HCT116 (cell line): ENCODE data around the gene RBFOX2. TPM values are rescaled to one million over a fixed set of nuclear protein-coding genes. Genes with fewer than 3 reads are reported as not detected.

Experiments
- ATAC-seq: fragments of 200-7000 bp; cut with Tn5 transposase; 2 replicates; pipeline ENCODE4 v1.9.1; 2020; ENCODE audit warnings: mild to moderate bottlenecking, moderate library complexity
- BruUV-seq: library from RNA; stranded (reverse); fragments of 400-500 nt; replicated peaks from 2 replicates; lab custom pipeline; 2021; lab: Mats Ljungman, UMichigan
- CTCF ChIA-PET: fragments of 300-600 bp; sonication (Branson Sonifier 250); formaldehyde crosslinking; loops from one replicate; lab custom pipeline; 2021; ENCODE audit warnings: antibody characterized with exemption; lab: Charles Lee
- POLR2A ChIA-PET: fragments of 300-600, 350-600 bp; sonication (Branson Sonifier 250); formaldehyde crosslinking; loops from one replicate; lab custom pipeline; 2021; ENCODE audit warnings: antibody characterized with exemption; lab: Charles Lee
- RAD21 ChIA-PET, 2 experiments: fragments of 300-600 bp; sonication (Branson Sonifier 250); formaldehyde crosslinking; loops; one replicate each; lab custom pipeline; 2023; ENCODE audit warnings: low total read pairs in 2 of 2; ENCODE audit not compliant: uncharacterized antibody in 2 of 2, unreplicated experiment in 2 of 2, low non-redundant PET in 1 of 2; lab: Charles Lee
- DNase-seq: peaks from one replicate; pipeline ENCODE4 v3.0.0-alpha.2; 2010; ENCODE audit warnings: low read depth, low spot score
- H2AFZ ChIP-seq: fragments of 200-600 bp; shearing (Covaris generic), sonication (generic); 2 replicates; pipeline ENCODE4 v1.6.1; 2017; ENCODE audit warnings: low read depth, mixed run types, mixed read lengths, antibody characterized with exemption, low read length; ENCODE audit not compliant: poor library complexity, severe bottlenecking
- H3K27ac ChIP-seq: 2 replicates; pipeline ENCODE4 v1.5.1; 2012; ENCODE audit warnings: low read depth, low read length
- H3K27me3 ChIP-seq: fragments of 200-600 bp; sonication (generic); 2 replicates; pipeline ENCODE4 v1.6.1; 2016; ENCODE audit warnings: mixed run types, low read length, mixed read lengths; ENCODE audit not compliant: insufficient read depth
- H3K36me3 ChIP-seq, 2 experiments: fragments of 200-500 bp in 1 of 2; fragments of 200-600 bp in 1 of 2; sonication (Bioruptor generic) in 1 of 2; sonication (generic) in 1 of 2; 2 replicates each; pipeline versions ENCODE4 v1.5.1 to v1.6.1; 2014 to 2016; ENCODE audit warnings: low read length in 2 of 2, inconsistent platforms in 1 of 2, mixed read lengths in 1 of 2, mixed run types in 1 of 2; ENCODE audit not compliant: insufficient read depth in 2 of 2, control insufficient read depth in 1 of 2
- H3K4me1 ChIP-seq, 2 experiments: fragments of 200-600 bp in 1 of 2; sonication (generic) in 1 of 2; 2 replicates each; pipeline versions ENCODE4 v1.5.1 to v1.6.1; 2012 to 2017; ENCODE audit warnings: low read length in 2 of 2, inconsistent platforms in 1 of 2, mild to moderate bottlenecking in 1 of 2, mixed read lengths in 1 of 2, mixed run types in 1 of 2, moderate library complexity in 1 of 2; ENCODE audit not compliant: insufficient read depth in 2 of 2, control insufficient read depth in 1 of 2
- H3K4me2 ChIP-seq: fragments of 200-600 bp; sonication (generic); 2 replicates; pipeline ENCODE4 v1.6.1; 2017; ENCODE audit warnings: mixed run types, low read length, mixed read lengths
- H3K4me3 ChIP-seq, 2 experiments: fragments of 200-600 bp in 1 of 2; sonication (generic) in 1 of 2; replicated peaks in 1 of 2; 2 replicates each; pipeline ENCODE4 v1.5.1; 2011 to 2016; ENCODE audit warnings: low read length in 2 of 2, control low read depth in 1 of 2, low read depth in 1 of 2, mild to moderate bottlenecking in 1 of 2, mixed read lengths in 1 of 2, mixed run types in 1 of 2
- H3K79me2 ChIP-seq: fragments of 200-600 bp; sonication (generic); 2 replicates; pipeline ENCODE4 v1.6.1; 2017; ENCODE audit warnings: mild to moderate bottlenecking, mixed run types, low read length, moderate library complexity, mixed read lengths; ENCODE audit not compliant: insufficient read depth
- H3K9ac ChIP-seq: fragments of 200-600 bp; sonication (generic); 2 replicates; pipeline ENCODE4 v1.6.1; 2016; ENCODE audit warnings: low read length, mixed read lengths
- H3K9me2 ChIP-seq: fragments of 200-600 bp; sonication (generic), shearing (Covaris generic); 2 replicates; pipeline ENCODE4 v1.6.1; 2017; ENCODE audit warnings: mixed run types, mild to moderate bottlenecking, moderate library complexity; ENCODE audit not compliant: insufficient read depth
- H3K9me3 ChIP-seq, 2 experiments: fragments of 200-500 bp in 1 of 2; fragments of 200-600 bp in 1 of 2; sonication (Bioruptor generic) in 1 of 2; sonication (generic) in 1 of 2; 2 replicates each; pipeline ENCODE4 v1.6.1; 2014 to 2017; ENCODE audit warnings: low read length in 2 of 2, mixed read lengths in 2 of 2, inconsistent platforms in 1 of 2, low read depth in 1 of 2, mild to moderate bottlenecking in 1 of 2, mixed run types in 1 of 2, moderate library complexity in 1 of 2; ENCODE audit not compliant: control insufficient read depth in 1 of 2, insufficient read depth in 1 of 2
- H4K20me1 ChIP-seq: fragments of 200-600 bp; sonication (generic), shearing (Covaris generic); 2 replicates; pipeline ENCODE4 v1.6.1; 2017; ENCODE audit warnings: mixed run types, mild to moderate bottlenecking, moderate library complexity; ENCODE audit not compliant: insufficient read depth
- CBX3 ChIP-seq: IDR thresholded peaks from 2 replicates; pipeline ENCODE4 v1.6.1; 2012; ENCODE audit warnings: low read depth
- CEBPB ChIP-seq: IDR thresholded peaks from 2 replicates; pipeline ENCODE4 v1.6.1; 2012; ENCODE audit warnings: low read depth
- EGR1 ChIP-seq: IDR thresholded peaks from 2 replicates; pipeline ENCODE4 v1.6.1; 2012; ENCODE audit warnings: low read depth
- ELF1 ChIP-seq: IDR thresholded peaks from 2 replicates; pipeline ENCODE4 v1.6.1; 2012; ENCODE audit warnings: low read depth, borderline replicate concordance
- JUND ChIP-seq: IDR thresholded peaks from 2 replicates; pipeline ENCODE4 v1.6.1; 2012
- POLR2A ChIP-seq: IDR thresholded peaks from 2 replicates; pipeline ENCODE4 v1.7.0; 2011; ENCODE audit warnings: borderline replicate concordance; ENCODE audit not compliant: insufficient read depth, insufficient read length; ENCODE audit errors: extremely low read depth
- POLR2AphosphoS5 ChIP-seq: IDR thresholded peaks from 2 replicates; pipeline ENCODE4 v1.6.1; 2011; ENCODE audit warnings: mild to moderate bottlenecking, low read depth, low read length, moderate library complexity
- RAD21 ChIP-seq: IDR thresholded peaks from 2 replicates; pipeline ENCODE4 v1.6.1; 2012; ENCODE audit warnings: low read depth, mild to moderate bottlenecking
- TCF7L2 ChIP-seq: IDR thresholded peaks from 2 replicates; pipeline ENCODE4 v1.7.0; 2011; ENCODE audit warnings: borderline replicate concordance, inconsistent platforms; ENCODE audit not compliant: insufficient read depth, insufficient read length; ENCODE audit errors: extremely low read depth
- ZNF274 ChIP-seq: fragments of 200-500 bp; sonication (Bioruptor generic); IDR thresholded peaks from 2 replicates; pipeline ENCODE4 v1.6.1; 2014; ENCODE audit warnings: mild to moderate bottlenecking, low read depth, low read length, inconsistent platforms
- intact Hi-C: fragments of 100-400 bp; cut with micrococcal nuclease; formaldehyde crosslinking; loops from 2 replicates; pipeline ENCODE4 v1.10.0; 2022
- total RNA-seq: library from RNA; stranded (reverse); gene quantifications from one replicate; pipeline ENCODE4 v1.2.1, GENCODE V29; 2021; ENCODE audit not compliant: unreplicated experiment
- TF ChIP-seq, protein P1 (sequence below): IDR thresholded peaks from 2 replicates; pipeline ENCODE4 v1.6.1; 2012; ENCODE audit warnings: low read depth
- TF ChIP-seq, protein P2 (sequence below): IDR thresholded peaks from 2 replicates; pipeline ENCODE4 v1.6.1; 2012
- TF ChIP-seq, protein P3 (sequence below): IDR thresholded peaks from 2 replicates; pipeline ENCODE4 v1.6.1; 2012

The RBFOX2 gene
- total RNA-seq, 1 experiment from 2014 or later = 83.9 TPM

DNA sequence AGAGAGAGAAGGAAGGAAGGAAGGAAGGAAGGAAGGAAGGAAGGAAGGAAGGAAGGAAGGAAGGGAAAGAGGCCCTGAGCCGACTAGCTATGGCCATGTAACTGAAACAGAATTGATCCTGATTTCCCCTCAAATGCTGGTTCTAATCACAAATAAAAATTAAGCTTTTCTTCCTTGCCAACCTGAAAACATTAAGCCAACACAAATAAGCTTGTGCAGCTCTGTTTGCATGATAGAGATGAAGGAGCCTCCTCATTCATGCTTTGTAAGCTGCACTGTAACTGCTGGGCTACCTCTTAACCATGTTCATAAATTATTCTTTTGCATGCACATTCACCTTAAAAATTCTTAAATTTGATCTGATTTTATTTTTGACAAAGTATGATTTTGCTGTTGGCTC is 338.6 kb downstream of the RBFOX2 start:
- ChIA-PET CTCF (no interaction called here), RAD21 (no interaction called here), POLR2A (no interaction called here)
- H3K9ac ChIP-seq = no peak overlapping the region
- intact Hi-C loops = no loop called here
- no peak overlapping the region for H3K4me2 ChIP-seq
- no peaks in the 10 kb centered on the region for H3K27me3 ChIP-seq
- BruUV-seq = no TSS peak
- H3K9me3 ChIP-seq = no peaks in the 10 kb centered on the region
- TF ChIP-seq POLR2AphosphoS5 (no peak), CEBPB (no peak), EGR1 (no peak), ZNF274 (no peak), JUND (no peak), TCF7L2 (no peak), POLR2A (no peak), ELF1 (no peak), RAD21 (no peak), CBX3 (no peak)
- TF ChIP-seq, protein P1, sequence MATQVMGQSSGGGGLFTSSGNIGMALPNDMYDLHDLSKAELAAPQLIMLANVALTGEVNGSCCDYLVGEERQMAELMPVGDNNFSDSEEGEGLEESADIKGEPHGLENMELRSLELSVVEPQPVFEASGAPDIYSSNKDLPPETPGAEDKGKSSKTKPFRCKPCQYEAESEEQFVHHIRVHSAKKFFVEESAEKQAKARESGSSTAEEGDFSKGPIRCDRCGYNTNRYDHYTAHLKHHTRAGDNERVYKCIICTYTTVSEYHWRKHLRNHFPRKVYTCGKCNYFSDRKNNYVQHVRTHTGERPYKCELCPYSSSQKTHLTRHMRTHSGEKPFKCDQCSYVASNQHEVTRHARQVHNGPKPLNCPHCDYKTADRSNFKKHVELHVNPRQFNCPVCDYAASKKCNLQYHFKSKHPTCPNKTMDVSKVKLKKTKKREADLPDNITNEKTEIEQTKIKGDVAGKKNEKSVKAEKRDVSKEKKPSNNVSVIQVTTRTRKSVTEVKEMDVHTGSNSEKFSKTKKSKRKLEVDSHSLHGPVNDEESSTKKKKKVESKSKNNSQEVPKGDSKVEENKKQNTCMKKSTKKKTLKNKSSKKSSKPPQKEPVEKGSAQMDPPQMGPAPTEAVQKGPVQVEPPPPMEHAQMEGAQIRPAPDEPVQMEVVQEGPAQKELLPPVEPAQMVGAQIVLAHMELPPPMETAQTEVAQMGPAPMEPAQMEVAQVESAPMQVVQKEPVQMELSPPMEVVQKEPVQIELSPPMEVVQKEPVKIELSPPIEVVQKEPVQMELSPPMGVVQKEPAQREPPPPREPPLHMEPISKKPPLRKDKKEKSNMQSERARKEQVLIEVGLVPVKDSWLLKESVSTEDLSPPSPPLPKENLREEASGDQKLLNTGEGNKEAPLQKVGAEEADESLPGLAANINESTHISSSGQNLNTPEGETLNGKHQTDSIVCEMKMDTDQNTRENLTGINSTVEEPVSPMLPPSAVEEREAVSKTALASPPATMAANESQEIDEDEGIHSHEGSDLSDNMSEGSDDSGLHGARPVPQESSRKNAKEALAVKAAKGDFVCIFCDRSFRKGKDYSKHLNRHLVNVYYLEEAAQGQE = no peak
- TF ChIP-seq, protein P2, sequence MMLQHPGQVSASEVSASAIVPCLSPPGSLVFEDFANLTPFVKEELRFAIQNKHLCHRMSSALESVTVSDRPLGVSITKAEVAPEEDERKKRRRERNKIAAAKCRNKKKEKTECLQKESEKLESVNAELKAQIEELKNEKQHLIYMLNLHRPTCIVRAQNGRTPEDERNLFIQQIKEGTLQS = no peak
- TF ChIP-seq, protein P3, sequence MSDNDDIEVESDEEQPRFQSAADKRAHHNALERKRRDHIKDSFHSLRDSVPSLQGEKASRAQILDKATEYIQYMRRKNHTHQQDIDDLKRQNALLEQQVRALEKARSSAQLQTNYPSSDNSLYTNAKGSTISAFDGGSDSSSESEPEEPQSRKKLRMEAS = no peak
- TF ChIP-seq, all 23 proteins: peak for 0
- ATAC-seq (no peak), DNase-seq (no peak)
- H3K4me3 ChIP-seq = no peak overlapping the region
- no peaks in the 10 kb centered on the region for H3K4me1 ChIP-seq
- no peak overlapping the region for H2AFZ ChIP-seq
- H4K20me1 ChIP-seq = no peaks in the 10 kb centered on the region
- H3K36me3 ChIP-seq = no peaks in the 10 kb centered on the region
- H3K79me2 ChIP-seq = no peaks in the 10 kb centered on the region
- H3K27ac ChIP-seq = no peak overlapping the region
- no peaks in the 10 kb centered on the region for H3K9me2 ChIP-seq
